Left ventricle myocardium superior (tissue), 1 donor: ENCODE results near the gene SAMD1. TPM values are rescaled to one million over a fixed set of nuclear protein-coding genes. Genes with fewer than 3 reads are reported as not detected.
"Not testable (repeated sequence)": the region's sequence is repeated elsewhere in the genome, so short reads cannot be mapped to it uniquely, and the experiment has no call there.

Experiments used
- ATAC-seq: fragments of 200-7000 bp; cut with Tn5 transposase; one replicate; pipeline ENCODE4 v1.9.1; 2020; ENCODE audit warnings: mild to moderate bottlenecking, moderate library complexity
- DNase-seq: peaks from one replicate; pipeline ENCODE4 v3.0.0-alpha.2; 2020
- intact Hi-C: fragments of 100-400 bp; cut with micrococcal nuclease; formaldehyde crosslinking; loops from one replicate; pipeline ENCODE4 v1.11.0; 2022
- total RNA-seq: library from RNA; stranded (reverse); fragmentation: NEBNext Ultra II Directional; extraction: Animal tissue kit (Norgen Biotek cat#: 25700); gene quantifications from one replicate; pipeline ENCODE4 v1.2.1, GENCODE V29; 2021
- donor health status: DM: no; HTN: yes; CAD: no; lungs with severe emphysema.

SAMD1 gene
- total RNA-seq, 1 donor from 2014 or later: 58.0 TPM

DNA sequence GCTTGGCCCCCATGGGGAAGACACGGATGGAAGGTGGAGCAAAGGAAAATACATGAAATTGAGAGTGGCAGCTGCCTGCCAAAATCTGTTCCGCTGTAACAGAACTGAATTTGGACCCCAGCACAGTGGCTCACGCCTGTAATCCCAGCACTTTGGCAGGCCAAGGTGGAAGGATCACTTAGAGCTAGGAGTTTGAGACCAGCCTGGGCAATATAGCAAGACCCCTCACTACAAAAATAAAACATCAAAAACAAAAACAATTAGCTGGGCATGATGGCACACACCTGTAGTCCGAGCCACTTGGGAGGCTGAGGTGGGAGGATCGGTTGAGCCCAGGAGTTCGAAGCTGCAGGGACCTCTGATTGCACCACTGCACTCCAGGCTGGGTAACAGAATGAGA, 38.1 kb downstream of the SAMD1 start:
- intact Hi-C loops: no loop called here
- DNase-seq (no peak), ATAC-seq (no peak)

DNA sequence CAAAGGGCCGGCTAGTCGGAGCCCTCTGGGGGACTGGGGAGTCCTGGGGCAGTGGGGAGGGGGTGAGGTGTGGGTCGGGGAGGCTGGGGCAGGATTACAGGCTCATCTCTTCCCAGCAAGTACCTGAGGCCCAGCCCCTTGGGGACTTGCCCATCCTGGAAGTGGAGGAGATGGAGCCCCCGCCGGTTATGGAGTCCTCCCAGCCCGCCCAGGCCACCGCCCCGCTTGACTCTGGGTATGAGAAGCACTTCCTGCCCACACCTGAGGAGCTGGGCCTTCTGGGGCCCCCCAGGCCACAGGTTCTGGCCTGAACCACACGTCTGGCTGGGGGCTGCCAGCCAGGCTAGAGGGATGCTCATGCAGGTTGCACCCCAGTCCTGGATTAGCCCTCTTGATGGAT, 38.6 kb downstream of the SAMD1 start:
- no peak for DNase-seq
- intact Hi-C loops: no loop called here
- ATAC-seq: no peak

DNA sequence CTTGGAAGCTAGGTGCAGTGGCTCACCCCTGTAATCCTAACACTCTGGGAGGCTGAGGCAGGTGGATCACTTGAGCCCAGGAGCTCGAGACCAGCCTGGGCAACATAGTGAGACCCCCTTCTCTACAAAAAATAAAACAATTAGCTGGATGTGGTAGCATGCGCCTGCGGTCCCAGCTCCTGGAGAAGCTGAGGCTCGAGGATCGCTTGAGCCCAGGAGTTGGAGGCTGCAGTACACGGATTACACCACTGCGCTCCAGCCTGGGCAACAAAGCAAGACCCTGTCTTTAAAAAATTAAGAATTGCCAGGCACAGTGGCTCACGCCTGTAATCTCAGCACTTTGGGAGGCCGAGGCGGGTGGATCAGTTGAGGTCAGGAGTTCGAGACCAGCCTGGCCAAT, 39.6 kb downstream of the SAMD1 start:
- intact Hi-C loops, DNase-seq, ATAC-seq: not testable (repeated sequence)

DNA sequence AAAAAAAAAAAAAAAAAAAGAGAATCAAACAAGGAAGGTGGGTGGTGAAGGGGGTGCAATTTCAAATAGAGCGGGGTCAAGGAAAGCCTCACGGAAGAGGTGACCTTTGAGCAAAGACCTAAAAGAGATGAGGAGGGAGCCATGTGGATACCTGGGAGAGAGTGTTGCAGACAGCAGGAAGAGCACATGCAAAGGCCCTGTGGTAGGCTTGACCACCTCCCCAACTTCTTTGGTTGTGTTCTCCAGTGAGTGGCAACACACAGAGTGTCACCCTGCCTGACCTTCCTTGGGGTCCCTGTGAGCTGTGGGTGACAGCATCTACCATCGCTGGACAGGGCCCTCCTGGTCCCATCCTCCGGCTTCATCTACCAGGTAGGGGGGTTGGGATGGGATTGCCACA, 40.0 kb downstream of the SAMD1 start:
- intact Hi-C loops: no loop called here
- DNase-seq (no peak), ATAC-seq (no peak)

DNA sequence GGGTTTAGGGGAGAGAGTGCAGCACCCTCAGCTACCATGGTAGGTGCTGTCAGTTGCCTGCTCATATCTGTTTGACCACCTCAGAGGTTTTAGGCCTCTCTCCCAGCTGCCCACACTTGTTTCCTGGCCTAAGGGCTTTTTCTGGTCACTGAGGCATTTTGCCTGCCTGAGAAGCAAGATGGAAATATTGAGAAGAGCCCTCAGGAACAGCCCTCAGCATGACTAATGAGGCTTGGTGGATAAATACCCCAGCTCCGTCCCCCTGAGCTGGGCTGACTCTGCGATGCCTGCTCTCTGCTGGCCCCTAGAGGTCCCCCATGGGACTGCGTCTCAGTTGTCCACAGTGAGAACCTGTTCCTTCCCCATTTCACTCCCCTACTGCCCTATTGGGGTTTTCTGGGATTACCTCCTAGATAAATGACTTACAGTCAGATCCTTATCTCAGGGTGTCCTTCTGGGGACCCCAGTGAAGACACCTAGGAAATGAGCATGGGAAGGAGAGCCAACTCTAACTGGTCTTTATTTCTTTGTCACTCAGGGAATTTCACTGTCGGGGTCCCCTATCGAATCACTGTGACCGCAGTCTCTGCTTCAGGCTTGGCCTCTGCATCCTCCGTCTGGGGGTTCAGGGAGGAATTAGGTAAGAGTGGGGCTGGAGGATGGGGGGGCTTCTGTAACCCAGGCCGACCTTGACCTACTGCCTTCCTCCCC, 42.0 kb downstream of the SAMD1 start:
- DNase-seq (peak; percentile 67), ATAC-seq (peak; percentile 68)
- intact Hi-C loops: no loop called here

DNA sequence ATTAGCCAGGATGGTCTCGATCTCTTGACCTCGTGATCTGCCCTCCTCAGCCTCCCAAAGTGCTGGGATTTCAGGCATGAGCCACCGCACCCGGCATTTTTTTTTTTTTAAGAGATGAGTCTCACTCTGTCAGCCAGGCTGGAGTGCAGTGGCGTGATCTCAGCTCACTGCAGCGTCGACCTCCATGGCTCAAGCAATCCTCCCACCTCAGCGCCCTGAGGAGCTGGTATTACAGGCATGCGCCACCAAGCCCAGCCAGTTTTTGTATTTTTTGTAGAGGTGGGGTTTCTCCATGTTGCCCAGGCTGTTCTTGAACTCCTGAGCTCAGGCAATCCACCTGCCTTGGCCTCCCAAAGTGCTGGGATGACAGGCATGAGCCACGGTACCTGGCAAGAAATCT, 42.7 kb downstream of the SAMD1 start:
- ATAC-seq, intact Hi-C loops, DNase-seq: not testable (repeated sequence)

DNA sequence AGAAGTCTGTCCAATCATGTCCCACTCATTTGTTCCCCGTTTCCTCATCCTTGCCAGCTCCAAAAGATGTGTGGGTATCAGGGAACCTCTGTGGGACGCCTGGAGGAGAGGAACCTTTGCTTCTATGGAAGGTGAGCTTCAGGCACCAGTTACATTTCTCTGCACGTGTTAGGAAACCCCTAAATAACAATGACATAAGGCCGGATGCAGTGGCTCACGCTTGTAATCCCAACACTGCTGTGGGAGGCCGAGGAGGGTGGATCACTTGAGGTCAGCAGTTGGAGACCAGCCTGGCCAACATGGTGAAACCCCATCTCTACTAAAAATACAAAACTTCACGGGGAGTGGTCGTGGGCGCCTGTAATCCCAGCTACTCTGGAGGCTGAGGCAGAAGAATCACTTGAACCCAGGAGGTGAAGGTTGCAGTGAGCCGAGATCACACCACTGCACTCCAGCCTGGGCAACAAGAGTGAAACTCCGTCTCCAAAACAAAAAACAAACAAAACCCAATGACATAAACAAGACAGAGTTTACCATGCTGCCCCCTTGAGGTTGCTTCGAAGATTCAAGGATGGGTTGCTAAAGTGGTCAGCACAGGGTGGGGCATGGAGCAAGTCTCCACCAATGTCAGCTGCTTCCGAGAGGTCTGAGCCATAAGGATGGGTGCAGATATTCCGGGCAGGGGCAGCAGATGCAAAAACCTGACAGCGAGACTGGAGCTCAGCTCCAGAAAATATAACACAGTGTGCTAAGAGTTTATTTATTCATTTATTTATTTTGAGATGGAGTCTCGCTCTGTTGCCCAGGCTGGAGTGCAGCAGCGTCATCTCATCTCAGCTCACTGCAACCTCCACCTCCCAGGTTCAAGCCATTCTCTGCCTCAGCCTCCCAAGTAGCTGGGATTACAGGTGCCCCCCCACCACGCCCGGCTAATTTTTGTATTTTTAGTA, 47.6 kb downstream of the SAMD1 start:
- DNase-seq, intact Hi-C loops: not testable (repeated sequence)
- ATAC-seq: peak; percentile 88

DNA sequence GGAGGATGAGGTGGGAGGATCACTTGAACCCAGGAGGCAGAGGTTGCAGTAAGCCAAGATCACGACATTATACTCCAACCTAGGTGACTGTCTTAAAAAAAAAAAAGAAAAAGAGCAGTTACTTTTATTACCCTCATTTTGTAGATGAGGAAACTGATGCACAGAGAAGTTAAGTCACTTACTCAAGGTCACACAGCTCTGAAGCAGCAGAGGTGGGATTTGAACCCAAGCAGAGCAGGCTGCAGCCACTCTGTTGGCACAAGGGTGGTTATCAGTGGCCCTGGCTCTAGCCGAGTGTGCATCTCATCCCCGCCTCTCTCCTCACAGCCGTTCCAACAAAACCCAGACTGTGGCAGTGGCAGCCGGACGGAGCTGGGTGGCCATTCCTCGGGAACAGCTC, 51.4 kb downstream of the SAMD1 start:
- DNase-seq: no peak
- no peak for ATAC-seq
- intact Hi-C loops: no loop called here

Other genes with a start within 250 kb of the SAMD1 start
- 0.69 TPM for gene NANOS3, start 213.6 kb downstream of the SAMD1 start, total RNA-seq
- gene BRME1, start 184.6 kb downstream of the SAMD1 start, total RNA-seq: 0.72 TPM
- gene CC2D1A, start 184.6 kb downstream of the SAMD1 start, total RNA-seq: 19.6 TPM
- 2.0 TPM for gene PODNL1, start 152.3 kb downstream of the SAMD1 start, total RNA-seq
- gene DCAF15, start 138.2 kb downstream of the SAMD1 start, total RNA-seq: 18.2 TPM
- 15.7 TPM for gene RFX1, start 84.4 kb downstream of the SAMD1 start, total RNA-seq
- gene RLN3, start 62.6 kb downstream of the SAMD1 start, total RNA-seq: not detected
- gene IL27RA, start 59.0 kb downstream of the SAMD1 start, total RNA-seq: 5.4 TPM
- not detected for gene PALM3, start 28.7 kb downstream of the SAMD1 start, total RNA-seq
- gene MISP3, start 18.0 kb downstream of the SAMD1 start, total RNA-seq: 6.8 TPM
- gene C19orf67, start 5.0 kb downstream of the SAMD1 start, total RNA-seq: not detected
- gene PRKACA, start 27.0 kb upstream of the SAMD1 start, total RNA-seq: 514 TPM
- 1.6 TPM for gene ASF1B, start 45.8 kb upstream of the SAMD1 start, total RNA-seq
- gene ADGRL1, start 115.4 kb upstream of the SAMD1 start, total RNA-seq: 24.0 TPM